SU-DHL-6 (cell line): ENCODE results near the gene ERVW-1.

Source experiments
- H2AFZ ChIP-seq: fragments of 200-600 bp; sonication (generic); 2 replicates; pipeline ENCODE4 v1.6.1; 2014; ENCODE audit warnings: low read depth, mild to moderate bottlenecking, moderate library complexity, mixed read lengths, antibody characterized with exemption, low read length; ENCODE audit not compliant: severe bottlenecking
- H3F3A ChIP-seq: fragments of 200-600 bp; shearing (Covaris generic); 2 replicates; pipeline ENCODE4 v1.6.0; 2016; ENCODE audit warnings: antibody characterized with exemption, mild to moderate bottlenecking; ENCODE audit not compliant: insufficient read depth
- H3K27ac ChIP-seq: fragments of 200-600 bp; sonication (generic); 2 replicates; pipeline ENCODE4 v1.5.1; 2016; ENCODE audit warnings: low read depth, mild to moderate bottlenecking, low read length, moderate library complexity, mixed read lengths
- H3K27me3 ChIP-seq: fragments of 200-600 bp; sonication (generic), shearing (Covaris generic); 2 replicates; pipeline ENCODE4 v1.6.0; 2014; ENCODE audit warnings: mild to moderate bottlenecking, low read length
- H3K36me3 ChIP-seq: fragments of 200-600 bp; sonication (generic); 2 replicates; pipeline ENCODE4 v1.6.1; 2014; ENCODE audit warnings: mild to moderate bottlenecking, low read length, mixed read lengths
- H3K4me2 ChIP-seq: fragments of 300-600, 200-600 bp; shearing (Covaris generic), sonication (generic); 2 replicates; pipeline ENCODE4 v1.6.0; 2014; ENCODE audit warnings: low read length, low read depth, mild to moderate bottlenecking; ENCODE audit not compliant: poor library complexity, severe bottlenecking
- H3K4me3 ChIP-seq: fragments of 200-600 bp; sonication (generic); 2 replicates; pipeline ENCODE4 v1.5.1; 2014; ENCODE audit warnings: antibody characterized with exemption, low read length, mild to moderate bottlenecking, mixed read lengths; ENCODE audit not compliant: insufficient read depth, poor library complexity, severe bottlenecking
- H3K79me2 ChIP-seq: fragments of 200-600 bp; sonication (generic); 2 replicates; pipeline ENCODE4 v1.6.1; 2014; ENCODE audit warnings: mild to moderate bottlenecking, low read length, moderate library complexity; ENCODE audit not compliant: insufficient read depth
- H3K9ac ChIP-seq: fragments of 200-600 bp; sonication (generic); 2 replicates; pipeline ENCODE4 v1.7.0; 2014; ENCODE audit warnings: mild to moderate bottlenecking, low read length
- H3K9me2 ChIP-seq: fragments of 200-600 bp; sonication (generic); replicated peaks from 2 replicates; pipeline ENCODE4 v1.6.1; 2014; ENCODE audit warnings: low read length; ENCODE audit not compliant: insufficient read depth
- H3K9me3 ChIP-seq: fragments of 200-600 bp; sonication (generic); 2 replicates; pipeline ENCODE4 v1.6.1; 2014; ENCODE audit warnings: low read length, mixed read lengths; ENCODE audit not compliant: insufficient read depth
- H4K20me1 ChIP-seq: fragments of 200-600 bp; sonication (generic); 2 replicates; pipeline ENCODE4 v1.6.1; 2014; ENCODE audit warnings: low read depth, mild to moderate bottlenecking, antibody characterized with exemption, low read length, moderate library complexity, mixed read lengths
- CTCF ChIP-seq: fragments of 200-600 bp; sonication (generic); IDR thresholded peaks from one replicate; pipeline ENCODE4 v1.5.1; 2017; ENCODE audit warnings: antibody characterized with exemption, mild to moderate bottlenecking, low read length, moderate library complexity; ENCODE audit not compliant: insufficient read depth, poor library complexity, severe bottlenecking
- EZH2phosphoT487 ChIP-seq: fragments of 200-600 bp; sonication (generic), shearing (Covaris generic); conservative IDR thresholded peaks from 2 replicates; pipeline ENCODE4 v1.6.1; 2018; ENCODE audit warnings: mild to moderate bottlenecking, antibody characterized with exemption, low read length, moderate library complexity, mixed read lengths

Gene ERVW-1

GRCh38 chr7:92496876-92497275 is 19.1 kb upstream of the ERVW-1 start:
- TF ChIP-seq CTCF, result no peak
- TF ChIP-seq EZH2phosphoT487, result no peak
- H3K4me2 ChIP-seq, result no peak overlapping the region
- H3K79me2 ChIP-seq, result no peaks in the 10 kb centered on the region
- H3K9ac ChIP-seq, result no peak overlapping the region
- no peaks in the 10 kb centered on the region for H3K9me3 ChIP-seq
- H2AFZ ChIP-seq, result no peak overlapping the region
- peaks cover 66% of the 10 kb centered on the region for H3K36me3 ChIP-seq
- peaks cover 5% of the 10 kb centered on the region; the same call in 1 of the 2 replicates for H3F3A ChIP-seq
- no peak overlapping the region for H3K4me3 ChIP-seq
- no peaks in the 10 kb centered on the region for H3K9me2 ChIP-seq
- H4K20me1 ChIP-seq, result peaks cover 2% of the 10 kb centered on the region; the same call in 1 of the 2 replicates
- no peaks in the 10 kb centered on the region for H3K27me3 ChIP-seq
- no peak overlapping the region for H3K27ac ChIP-seq

- H3K36me3 ChIP-seq, result peaks cover 72% of the 10 kb centered on the region
- no peaks in the 10 kb centered on the region for H3K79me2 ChIP-seq
- no peak overlapping the region for H3K4me3 ChIP-seq
- no peak overlapping the region for H2AFZ ChIP-seq
- H3K27ac ChIP-seq, result no peak overlapping the region
- no peaks in the 10 kb centered on the region; the same call in 1 of the 2 replicates for H4K20me1 ChIP-seq
- no peaks in the 10 kb centered on the region for H3K9me2 ChIP-seq
- TF ChIP-seq EZH2phosphoT487 (no peak), CTCF (no peak)
- H3F3A ChIP-seq, result peaks cover 19% of the 10 kb centered on the region
- H3K9me3 ChIP-seq, result no peaks in the 10 kb centered on the region
- H3K4me2 ChIP-seq, result no peak overlapping the region
- no peak overlapping the region for H3K9ac ChIP-seq
- no peaks in the 10 kb centered on the region for H3K27me3 ChIP-seq
These were observed 11.9 kb upstream of the ERVW-1 start for GRCh38 chr7:92489634-92490033.

- Histone ChIP-seq H3K27me3 (no peaks in the 10 kb centered on the region), H3K4me3 (no peak overlapping the region), H3K36me3 (peaks cover 61% of the 10 kb centered on the region), H3K9me2 (no peaks in the 10 kb centered on the region), H3K79me2 (no peaks in the 10 kb centered on the region), H3K27ac (no peak overlapping the region), H3F3A (peaks cover 19% of the 10 kb centered on the region), H2AFZ (no peak overlapping the region), H4K20me1 (no peaks in the 10 kb centered on the region; the same call in 1 of the 2 replicates), H3K4me2 (no peak overlapping the region), H3K9ac (no peak overlapping the region), H3K9me3 (no peaks in the 10 kb centered on the region)
- TF ChIP-seq CTCF (no peak), EZH2phosphoT487 (no peak)
These were observed 10.1 kb upstream of the ERVW-1 start for GRCh38 chr7:92487804-92488203.
